SH-SY5Y (cell line): ENCODE measurements around the gene SLC35G3.

Experiments
- GATA2 ChIP-seq: IDR thresholded peaks from 2 replicates; pipeline ENCODE4 v1.6.1; 2011; ENCODE audit warnings: mild to moderate bottlenecking, low read depth, low read length
- GATA3 ChIP-seq: IDR thresholded peaks from 2 replicates; pipeline ENCODE4 v1.6.1; 2011; ENCODE audit warnings: low read depth, mild to moderate bottlenecking, low read length, moderate library complexity

DNA sequence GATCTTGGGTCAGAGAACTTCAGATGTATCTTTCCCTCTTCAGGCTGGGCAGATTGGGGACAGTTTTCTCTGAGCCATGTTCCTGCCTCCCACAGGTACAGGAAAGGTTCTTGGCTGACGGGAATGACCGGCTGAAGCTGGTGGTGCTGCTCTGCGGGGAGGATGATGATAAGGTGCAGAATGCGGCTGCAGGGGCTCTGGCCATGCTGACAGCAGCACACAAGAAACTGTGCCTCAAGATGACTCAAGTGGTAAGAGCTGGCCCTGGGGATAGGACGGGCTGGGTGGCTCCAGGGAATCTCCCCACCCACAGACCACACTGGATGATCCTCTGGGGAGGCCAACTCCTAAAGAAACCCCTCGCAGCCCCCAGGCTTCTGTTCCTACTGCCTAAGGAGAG lies 10.9 kb downstream of the SLC35G3 start:
- TF ChIP-seq GATA2 (no peak), GATA3 (no peak)
